Transverse colon (tissue), 4 donors: ENCODE data around the gene ETV6.

ENCODE experiments used
- CTCF ChIP-seq, 5 experiments: fragments of 200-600 bp in 3 of 5; fragments of 450-650 bp in 2 of 5; sonication (generic) in 3 of 5; IDR thresholded peaks; 1 replicate in 2 of 5; 2 replicates in 3 of 5; pipeline ENCODE4 v1.5.1; 2016 to 2017; ENCODE audit warnings: antibody characterized with exemption in 5 of 5, inconsistent platforms in 3 of 5, mild to moderate bottlenecking in 2 of 5, moderate library complexity in 1 of 5
- POLR2A ChIP-seq: fragments of 450-650 bp; IDR thresholded peaks from one replicate; pipeline ENCODE4 v1.6.1; 2016; ENCODE audit warnings: antibody characterized with exemption, mild to moderate bottlenecking, moderate library complexity
- POLR2AphosphoS5 ChIP-seq, 3 donors: sonication (generic); formaldehyde crosslinking; IDR thresholded peaks; one replicate each; pipeline ENCODE4 v1.6.1; 2016; ENCODE audit warnings: antibody characterized with exemption in 3 of 3

- TF ChIP-seq CTCF (IDR thresholded peaks at IDR 0.05) (no peak), POLR2AphosphoS5 (IDR thresholded peaks at IDR 0.05) (no peak), POLR2A (no peak)
These were observed 277.9 kb downstream of the ETV6 start for GRCh38 chr12:11927286-11927935.
